HepG2 (cell line): ENCODE results near the gene WDR87. TPM values are rescaled to one million over a fixed set of nuclear protein-coding genes. Genes with fewer than 3 reads are reported as not detected.

Source experiments
- ARNT ChIP-seq: fragments of 450-650 bp; IDR thresholded peaks from 2 replicates; pipeline ENCODE4 v1.6.1; 2017
- CREB1 ChIP-seq, 2 experiments: fragments of 450-650 bp in 1 of 2; IDR thresholded peaks; 2 replicates each; pipeline ENCODE4 v1.6.1; 2016 to 2017; ENCODE audit warnings: control low read depth in 1 of 2, mild to moderate bottlenecking in 1 of 2, missing compliant biosample characterization in 1 of 2, missing genetic modification characterization in 1 of 2
- IRX3 ChIP-seq: sonication (generic); formaldehyde crosslinking; IDR thresholded peaks from 2 replicates; pipeline ENCODE4 v1.8.1; 2023; ENCODE audit warnings: mild to moderate bottlenecking, low read depth, missing genetic modification reagents, borderline replicate concordance
- JUND ChIP-seq: sonication (generic); formaldehyde crosslinking; IDR thresholded peaks from 2 replicates; pipeline ENCODE4 v1.8.0; 2022; ENCODE audit warnings: mild to moderate bottlenecking, missing genetic modification reagents
- KLF6 ChIP-seq: IDR thresholded peaks from 2 replicates; pipeline ENCODE4 v1.8.0; 2016; ENCODE audit warnings: missing biosample characterization, missing genetic modification reagents
- MED8 ChIP-seq: sonication (generic); formaldehyde crosslinking; IDR thresholded peaks from 2 replicates; pipeline ENCODE4 v1.8.1; 2023; ENCODE audit warnings: mild to moderate bottlenecking, missing genetic modification reagents; ENCODE audit not compliant: insufficient replicate concordance
- MEIS2 ChIP-seq: sonication (generic); formaldehyde crosslinking; IDR thresholded peaks from 2 replicates; pipeline ENCODE4 v1.9.0; 2021; ENCODE audit warnings: mild to moderate bottlenecking, missing genetic modification reagents
- SIN3A ChIP-seq: IDR thresholded peaks from 2 replicates; pipeline ENCODE4 v1.6.1; 2011; ENCODE audit warnings: low read depth, mild to moderate bottlenecking, control low read depth, low read length, borderline replicate concordance
- ZNF468 ChIP-seq: sonication (generic); formaldehyde crosslinking; IDR thresholded peaks from 2 replicates; pipeline ENCODE4 v1.8.0; 2022; ENCODE audit warnings: mild to moderate bottlenecking, moderate library complexity, missing genetic modification reagents
- ZNF607 ChIP-seq: sonication (generic); formaldehyde crosslinking; IDR thresholded peaks from 2 replicates; pipeline ENCODE4 v1.5.1; 2020; ENCODE audit warnings: missing genetic modification reagents, mild to moderate bottlenecking, borderline replicate concordance
- ZNF674 ChIP-seq: sonication (generic); formaldehyde crosslinking; IDR thresholded peaks from 2 replicates; pipeline ENCODE4 v1.5.0; 2020; ENCODE audit warnings: low read depth, mild to moderate bottlenecking, missing genetic modification reagents
- polyA plus RNA-seq, 8 experiments: library from polyadenylated mRNA; depleted of rRNA in 3 of 8; stranded (reverse) in 7 of 8; unstranded in 1 of 8; fragments of >200 nt; fragmentation: Illumina TruSeq in 4 of 8; extraction: Trizol in 4 of 8; gene quantifications; 2 replicates each; pipeline versions ENCODE4 v1.2.1 to v1.2.3, GENCODE V29; 2011 to 2016; ENCODE audit warnings: low read depth in 4 of 8, missing spikeins in 1 of 8, mixed read lengths in 1 of 8; ENCODE audit not compliant: insufficient read depth in 1 of 8
- total RNA-seq, 5 experiments: library from RNA; depleted of rRNA; stranded (reverse); fragments of >200 nt; fragmentation: Illumina TruSeq; extraction: Trizol; gene quantifications; 2 replicates each; pipeline ENCODE4 v1.2.3, GENCODE V29; 2016; ENCODE audit warnings: low read depth in 1 of 5
- TF ChIP-seq, protein P1 (sequence below): sonication (generic); formaldehyde crosslinking; IDR thresholded peaks from 2 replicates; pipeline ENCODE4 v1.4.0; 2020; ENCODE audit warnings: missing genetic modification reagents, borderline replicate concordance
- TF ChIP-seq, protein P2 (sequence below): IDR thresholded peaks from 2 replicates; pipeline ENCODE4 v1.6.1; 2016; ENCODE audit warnings: mild to moderate bottlenecking
- TF ChIP-seq, protein P3 (sequence below): fragments of 450-650 bp; IDR thresholded peaks from 2 replicates; pipeline ENCODE4 v1.6.1; 2016
- TF ChIP-seq, protein P4 (sequence below): IDR thresholded peaks from 2 replicates; pipeline ENCODE4 v1.6.1; 2016; ENCODE audit warnings: control low read depth
- TF ChIP-seq, protein P5 (sequence below), 2 experiments: sonication (generic) in 1 of 2; formaldehyde crosslinking in 1 of 2; IDR thresholded peaks; 2 replicates each; pipeline versions ENCODE4 v1.4.0 to v1.6.1; 2016 to 2020; ENCODE audit warnings: borderline replicate concordance in 1 of 2, low read depth in 1 of 2, mild to moderate bottlenecking in 1 of 2, missing genetic modification reagents in 1 of 2
- TF ChIP-seq, protein P6 (sequence below): sonication (generic); formaldehyde crosslinking; IDR thresholded peaks from 2 replicates; pipeline ENCODE4 v1.4.0; 2020; ENCODE audit warnings: low read depth, mild to moderate bottlenecking, missing genetic modification reagents

WDR87 gene
- total and polyA plus RNA-seq, 2 of the 13 experiments (the other 11 are each of a cell fraction or from before 2014, with no cell fraction given) = not detected

DNA sequence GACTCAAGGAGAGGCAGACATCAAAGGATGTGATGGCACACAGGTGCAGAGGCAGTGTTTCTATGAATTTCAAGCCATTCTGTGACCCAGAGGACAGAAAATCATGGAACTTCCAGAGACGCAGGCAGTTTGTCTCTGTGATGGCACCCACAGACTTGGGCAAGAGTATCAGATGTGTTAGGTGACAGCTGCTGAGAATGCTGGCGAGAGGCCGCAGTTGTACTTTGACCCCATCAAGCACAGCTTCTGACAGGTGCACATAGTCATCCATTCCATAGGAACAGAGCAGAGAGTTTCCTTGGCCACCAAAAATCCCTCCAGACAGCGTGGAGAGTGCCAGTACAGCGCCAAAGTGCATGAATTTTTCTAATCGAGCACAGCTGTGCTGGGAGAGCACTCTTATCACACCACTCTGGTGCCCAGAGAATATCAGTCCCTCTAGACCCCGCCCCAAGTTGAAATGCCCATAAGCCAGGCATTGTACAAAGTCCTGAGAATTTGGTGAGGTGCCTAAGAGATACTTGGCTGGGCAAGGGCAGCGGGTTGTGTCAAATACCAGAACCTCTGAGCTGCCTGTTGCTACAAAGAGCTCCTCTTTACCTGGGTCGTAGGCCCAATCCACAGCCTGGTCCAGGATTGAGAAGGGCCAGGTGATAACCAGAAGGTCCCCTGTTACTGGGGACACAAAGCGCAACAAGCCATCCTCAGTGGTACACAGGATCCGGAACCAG is 12.4 kb downstream of the WDR87 start (continued):
- TF ChIP-seq CREB1 (IDR thresholded peaks at IDR 0.05) (no peak), CREB1 (CRISPR knock-in tag; IDR thresholded peaks at IDR 0.05) (no peak), MEIS2 (CRISPR knock-in tag) (peak; percentile 90), SIN3A (no peak), IRX3 (CRISPR knock-in tag) (no peak), ARNT (no peak), MED8 (CRISPR knock-in tag) (no peak), ZNF674 (no peak), KLF6 (CRISPR knock-in tag) (no peak), JUND (CRISPR knock-in tag) (no peak), ZNF607 (CRISPR knock-in tag) (no peak), ZNF468 (no peak)
- TF ChIP-seq, protein P1, sequence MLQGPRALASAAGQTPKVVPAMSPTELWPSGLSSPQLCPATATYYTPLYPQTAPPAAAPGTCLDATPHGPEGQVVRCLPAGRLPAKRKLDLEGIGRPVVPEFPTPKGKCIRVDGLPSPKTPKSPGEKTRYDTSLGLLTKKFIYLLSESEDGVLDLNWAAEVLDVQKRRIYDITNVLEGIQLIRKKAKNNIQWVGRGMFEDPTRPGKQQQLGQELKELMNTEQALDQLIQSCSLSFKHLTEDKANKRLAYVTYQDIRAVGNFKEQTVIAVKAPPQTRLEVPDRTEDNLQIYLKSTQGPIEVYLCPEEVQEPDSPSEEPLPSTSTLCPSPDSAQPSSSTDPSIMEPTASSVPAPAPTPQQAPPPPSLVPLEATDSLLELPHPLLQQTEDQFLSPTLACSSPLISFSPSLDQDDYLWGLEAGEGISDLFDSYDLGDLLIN (CRISPR knock-in tag) = no peak
- TF ChIP-seq, protein P2, sequence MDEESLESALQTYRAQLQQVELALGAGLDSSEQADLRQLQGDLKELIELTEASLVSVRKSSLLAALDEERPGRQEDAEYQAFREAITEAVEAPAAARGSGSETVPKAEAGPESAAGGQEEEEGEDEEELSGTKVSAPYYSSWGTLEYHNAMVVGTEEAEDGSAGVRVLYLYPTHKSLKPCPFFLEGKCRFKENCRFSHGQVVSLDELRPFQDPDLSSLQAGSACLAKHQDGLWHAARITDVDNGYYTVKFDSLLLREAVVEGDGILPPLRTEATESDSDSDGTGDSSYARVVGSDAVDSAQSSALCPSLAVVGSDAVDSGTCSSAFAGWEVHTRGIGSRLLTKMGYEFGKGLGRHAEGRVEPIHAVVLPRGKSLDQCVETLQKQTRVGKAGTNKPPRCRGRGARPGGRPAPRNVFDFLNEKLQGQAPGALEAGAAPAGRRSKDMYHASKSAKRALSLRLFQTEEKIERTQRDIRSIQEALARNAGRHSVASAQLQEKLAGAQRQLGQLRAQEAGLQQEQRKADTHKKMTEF (CRISPR knock-in tag) = no peak
- TF ChIP-seq, protein P3, sequence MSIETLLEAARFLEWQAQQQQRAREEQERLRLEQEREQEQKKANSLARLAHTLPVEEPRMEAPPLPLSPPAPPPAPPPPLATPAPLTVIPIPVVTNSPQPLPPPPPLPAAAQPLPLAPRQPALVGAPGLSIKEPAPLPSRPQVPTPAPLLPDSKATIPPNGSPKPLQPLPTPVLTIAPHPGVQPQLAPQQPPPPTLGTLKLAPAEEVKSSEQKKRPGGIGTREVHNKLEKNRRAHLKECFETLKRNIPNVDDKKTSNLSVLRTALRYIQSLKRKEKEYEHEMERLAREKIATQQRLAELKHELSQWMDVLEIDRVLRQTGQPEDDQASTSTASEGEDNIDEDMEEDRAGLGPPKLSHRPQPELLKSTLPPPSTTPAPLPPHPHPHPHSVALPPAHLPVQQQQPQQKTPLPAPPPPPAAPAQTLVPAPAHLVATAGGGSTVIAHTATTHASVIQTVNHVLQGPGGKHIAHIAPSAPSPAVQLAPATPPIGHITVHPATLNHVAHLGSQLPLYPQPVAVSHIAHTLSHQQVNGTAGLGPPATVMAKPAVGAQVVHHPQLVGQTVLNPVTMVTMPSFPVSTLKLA = no peak
- TF ChIP-seq, protein P4, sequence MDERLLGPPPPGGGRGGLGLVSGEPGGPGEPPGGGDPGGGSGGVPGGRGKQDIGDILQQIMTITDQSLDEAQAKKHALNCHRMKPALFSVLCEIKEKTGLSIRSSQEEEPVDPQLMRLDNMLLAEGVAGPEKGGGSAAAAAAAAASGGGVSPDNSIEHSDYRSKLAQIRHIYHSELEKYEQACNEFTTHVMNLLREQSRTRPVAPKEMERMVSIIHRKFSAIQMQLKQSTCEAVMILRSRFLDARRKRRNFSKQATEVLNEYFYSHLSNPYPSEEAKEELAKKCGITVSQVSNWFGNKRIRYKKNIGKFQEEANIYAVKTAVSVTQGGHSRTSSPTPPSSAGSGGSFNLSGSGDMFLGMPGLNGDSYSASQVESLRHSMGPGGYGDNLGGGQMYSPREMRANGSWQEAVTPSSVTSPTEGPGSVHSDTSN (CRISPR knock-in tag) = peak; percentile 70
- TF ChIP-seq, protein P5, sequence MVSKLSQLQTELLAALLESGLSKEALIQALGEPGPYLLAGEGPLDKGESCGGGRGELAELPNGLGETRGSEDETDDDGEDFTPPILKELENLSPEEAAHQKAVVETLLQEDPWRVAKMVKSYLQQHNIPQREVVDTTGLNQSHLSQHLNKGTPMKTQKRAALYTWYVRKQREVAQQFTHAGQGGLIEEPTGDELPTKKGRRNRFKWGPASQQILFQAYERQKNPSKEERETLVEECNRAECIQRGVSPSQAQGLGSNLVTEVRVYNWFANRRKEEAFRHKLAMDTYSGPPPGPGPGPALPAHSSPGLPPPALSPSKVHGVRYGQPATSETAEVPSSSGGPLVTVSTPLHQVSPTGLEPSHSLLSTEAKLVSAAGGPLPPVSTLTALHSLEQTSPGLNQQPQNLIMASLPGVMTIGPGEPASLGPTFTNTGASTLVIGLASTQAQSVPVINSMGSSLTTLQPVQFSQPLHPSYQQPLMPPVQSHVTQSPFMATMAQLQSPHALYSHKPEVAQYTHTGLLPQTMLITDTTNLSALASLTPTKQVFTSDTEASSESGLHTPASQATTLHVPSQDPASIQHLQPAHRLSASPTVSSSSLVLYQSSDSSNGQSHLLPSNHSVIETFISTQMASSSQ (IDR thresholded peaks at IDR 0.05; ENCODE audit: low read depth) = no peak
- TF ChIP-seq, protein P5 (CRISPR knock-in tag; IDR thresholded peaks at IDR 0.05; ENCODE audit: borderline replicate concordance) = no peak
- TF ChIP-seq, protein P6, sequence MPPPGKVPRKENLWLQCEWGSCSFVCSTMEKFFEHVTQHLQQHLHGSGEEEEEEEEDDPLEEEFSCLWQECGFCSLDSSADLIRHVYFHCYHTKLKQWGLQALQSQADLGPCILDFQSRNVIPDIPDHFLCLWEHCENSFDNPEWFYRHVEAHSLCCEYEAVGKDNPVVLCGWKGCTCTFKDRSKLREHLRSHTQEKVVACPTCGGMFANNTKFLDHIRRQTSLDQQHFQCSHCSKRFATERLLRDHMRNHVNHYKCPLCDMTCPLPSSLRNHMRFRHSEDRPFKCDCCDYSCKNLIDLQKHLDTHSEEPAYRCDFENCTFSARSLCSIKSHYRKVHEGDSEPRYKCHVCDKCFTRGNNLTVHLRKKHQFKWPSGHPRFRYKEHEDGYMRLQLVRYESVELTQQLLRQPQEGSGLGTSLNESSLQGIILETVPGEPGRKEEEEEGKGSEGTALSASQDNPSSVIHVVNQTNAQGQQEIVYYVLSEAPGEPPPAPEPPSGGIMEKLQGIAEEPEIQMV = no peak
